ENCODE data around the gene SMS. TPM values are rescaled to one million over a fixed set of nuclear protein-coding genes. Genes with fewer than 3 reads are reported as not detected.

Gene SMS
- polyA plus RNA-seq, 1 donor (not counting 4 experiments of a cell fraction or from before 2014, with no cell fraction given) = 142 TPM

- H3K9me1 ChIP-seq (ENCODE audit: control insufficient read depth, extremely low read depth, insufficient read depth, low read length) = no peaks in the 10 kb centered on the region
- no peak for TF ChIP-seq EZH2 (IDR thresholded peaks at IDR 0.05; ENCODE audit: low read length)
- no peak for TF ChIP-seq CTCF (optimal IDR thresholded peaks at IDR 0.05 in 1 of 3, IDR thresholded peaks at IDR 0.05 in 1 of 3, conservative IDR thresholded peaks at IDR 0.05 in 1 of 3; ENCODE audit: extremely low read depth in 1 of 3, insufficient read depth in 2 of 3, low read length in 3 of 3)
- no peak overlapping the region for H3K4me3 ChIP-seq (ENCODE audit: control insufficient read depth in 2 of 3, extremely low read depth in 1 of 3, insufficient read depth in 2 of 3, low read depth in 1 of 3, low read length in 3 of 3)
- DNase-seq (ENCODE audit: low read depth, low spot score) = no peak
- no peaks in the 10 kb centered on the region for H3K27me3 ChIP-seq (ENCODE audit: control insufficient read depth, extremely low read depth, insufficient read depth, low read length)
- no peak overlapping the region for H3K4me2 ChIP-seq (ENCODE audit: control insufficient read depth, extremely low read depth, insufficient read depth, low read depth, low read length)
- H4K20me1 ChIP-seq (ENCODE audit: control insufficient read depth, extremely low read depth, insufficient read depth, low read length) = no peaks in the 10 kb centered on the region
- H3K36me3 ChIP-seq (ENCODE audit: control insufficient read depth in 2 of 2, extremely low read depth in 1 of 2, insufficient read depth in 2 of 2, low read length in 2 of 2) = no peaks in the 10 kb centered on the region
- no peaks in the 10 kb centered on the region for H3K4me1 ChIP-seq (ENCODE audit: control insufficient read depth, extremely low read depth, insufficient read depth, low read length)
- dilution Hi-C loops (cut with MboI; ENCODE audit: extremely low pct_ligation_motif_present, low sequenced_read_pairs) = no loop called here
- H3K9ac ChIP-seq (ENCODE audit: control insufficient read depth, extremely low read depth, insufficient read depth, low read length) = no peak overlapping the region
- H3K9me3 ChIP-seq (ENCODE audit: control insufficient read depth, low read depth, low read length) = no peaks in the 10 kb centered on the region
- H2AFZ ChIP-seq (ENCODE audit: control insufficient read depth, low read length) = no peak overlapping the region
- no peak overlapping the region for H3K27ac ChIP-seq (ENCODE audit: control insufficient read depth, insufficient read depth, low read length)
- FAIRE-seq = no peak
- no peaks in the 10 kb centered on the region for H3K79me2 ChIP-seq (ENCODE audit: control insufficient read depth, insufficient read depth, low read length)
Measured at GRCh38 chrX:22015139-22015750, 74.7 kb downstream of the SMS start.

- H2AFZ ChIP-seq (ENCODE audit: control insufficient read depth, low read length) = no peak overlapping the region
- dilution Hi-C loops (cut with MboI; ENCODE audit: extremely low pct_ligation_motif_present, low sequenced_read_pairs) = no loop called here
- no peaks in the 10 kb centered on the region for H3K27me3 ChIP-seq (ENCODE audit: control insufficient read depth, extremely low read depth, insufficient read depth, low read length)
- H4K20me1 ChIP-seq (ENCODE audit: control insufficient read depth, extremely low read depth, insufficient read depth, low read length) = no peaks in the 10 kb centered on the region
- FAIRE-seq (no peak), DNase-seq (ENCODE audit: low read depth, low spot score) (no peak)
- H3K36me3 ChIP-seq (ENCODE audit: control insufficient read depth in 2 of 2, extremely low read depth in 1 of 2, insufficient read depth in 2 of 2, low read length in 2 of 2) = no peaks in the 10 kb centered on the region
- H3K27ac ChIP-seq (ENCODE audit: control insufficient read depth, insufficient read depth, low read length) = no peak overlapping the region
- H3K4me2 ChIP-seq (ENCODE audit: control insufficient read depth, extremely low read depth, insufficient read depth, low read depth, low read length) = no peak overlapping the region
- H3K79me2 ChIP-seq (ENCODE audit: control insufficient read depth, insufficient read depth, low read length) = no peaks in the 10 kb centered on the region
- no peaks in the 10 kb centered on the region for H3K4me1 ChIP-seq (ENCODE audit: control insufficient read depth, extremely low read depth, insufficient read depth, low read length)
- H3K9ac ChIP-seq (ENCODE audit: control insufficient read depth, extremely low read depth, insufficient read depth, low read length) = no peak overlapping the region
- no peak for TF ChIP-seq EZH2 (IDR thresholded peaks at IDR 0.05; ENCODE audit: low read length)
- no peak for TF ChIP-seq CTCF (optimal IDR thresholded peaks at IDR 0.05 in 1 of 3, IDR thresholded peaks at IDR 0.05 in 1 of 3, conservative IDR thresholded peaks at IDR 0.05 in 1 of 3; ENCODE audit: extremely low read depth in 1 of 3, insufficient read depth in 2 of 3, low read length in 3 of 3)
- H3K9me3 ChIP-seq (ENCODE audit: control insufficient read depth, low read depth, low read length) = no peaks in the 10 kb centered on the region
- H3K4me3 ChIP-seq (ENCODE audit: control insufficient read depth in 2 of 3, extremely low read depth in 1 of 3, insufficient read depth in 2 of 3, low read depth in 1 of 3, low read length in 3 of 3) = no peak overlapping the region
- H3K9me1 ChIP-seq (ENCODE audit: control insufficient read depth, extremely low read depth, insufficient read depth, low read length) = no peaks in the 10 kb centered on the region
Measured at GRCh38 chrX:22021751-22022324, 81.3 kb downstream of the SMS start.
